ENCODE measurements around the gene TMEM45A.

DNA sequence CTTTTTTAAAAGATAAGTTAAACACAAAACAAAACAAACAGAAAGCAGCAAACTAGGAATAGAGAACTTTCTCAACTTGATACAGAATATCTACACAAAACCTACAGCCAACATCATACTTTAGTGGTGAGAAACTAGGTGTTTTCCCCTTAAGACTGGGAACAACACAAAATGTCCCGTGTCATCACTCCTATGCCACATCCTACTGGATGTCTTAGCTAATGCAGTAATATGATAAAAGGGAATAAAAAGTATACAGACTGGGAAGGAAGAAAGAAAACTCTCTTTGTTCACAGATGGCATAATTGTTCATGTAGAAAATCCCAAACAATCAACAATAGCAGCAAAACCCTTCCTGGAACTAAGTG is 45.9 kb downstream of the TMEM45A start:
- TF ChIP-seq, protein P1, sequence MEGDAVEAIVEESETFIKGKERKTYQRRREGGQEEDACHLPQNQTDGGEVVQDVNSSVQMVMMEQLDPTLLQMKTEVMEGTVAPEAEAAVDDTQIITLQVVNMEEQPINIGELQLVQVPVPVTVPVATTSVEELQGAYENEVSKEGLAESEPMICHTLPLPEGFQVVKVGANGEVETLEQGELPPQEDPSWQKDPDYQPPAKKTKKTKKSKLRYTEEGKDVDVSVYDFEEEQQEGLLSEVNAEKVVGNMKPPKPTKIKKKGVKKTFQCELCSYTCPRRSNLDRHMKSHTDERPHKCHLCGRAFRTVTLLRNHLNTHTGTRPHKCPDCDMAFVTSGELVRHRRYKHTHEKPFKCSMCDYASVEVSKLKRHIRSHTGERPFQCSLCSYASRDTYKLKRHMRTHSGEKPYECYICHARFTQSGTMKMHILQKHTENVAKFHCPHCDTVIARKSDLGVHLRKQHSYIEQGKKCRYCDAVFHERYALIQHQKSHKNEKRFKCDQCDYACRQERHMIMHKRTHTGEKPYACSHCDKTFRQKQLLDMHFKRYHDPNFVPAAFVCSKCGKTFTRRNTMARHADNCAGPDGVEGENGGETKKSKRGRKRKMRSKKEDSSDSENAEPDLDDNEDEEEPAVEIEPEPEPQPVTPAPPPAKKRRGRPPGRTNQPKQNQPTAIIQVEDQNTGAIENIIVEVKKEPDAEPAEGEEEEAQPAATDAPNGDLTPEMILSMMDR (IDR thresholded peaks at IDR 0.05; ENCODE audit: insufficient read depth, low read length, poor library complexity, severe bottlenecking): no peak
- no peak for TF ChIP-seq EZH2phosphoT487 (conservative IDR thresholded peaks at IDR 0.05; ENCODE audit: low read length)

Measured in SU-DHL-6 (cell line).